Psoas muscle (tissue), 8 donors: Measurements from ENCODE around the gene RB1. TPM values are rescaled to one million over a fixed set of nuclear protein-coding genes. Genes with fewer than 3 reads are reported as not detected.
A peak's percentile ranks its signal among the peaks of the same experiment; 100 is the strongest.

Source experiments
- ATAC-seq, 4 donors: fragments of 200-7000 bp; cut with Tn5 transposase; one replicate each; pipeline ENCODE4 v1.9.1; 2020; ENCODE audit warnings: moderate library complexity in 3 of 4, mild to moderate bottlenecking in 2 of 4
- DNase-seq, 2 donors: peaks; one replicate each; pipeline ENCODE4 v3.0.0-alpha.2; 2020
- H3K27ac ChIP-seq: fragments of 200-600 bp; one replicate; pipeline ENCODE4 v1.8.0; 2022
- H3K27me3 ChIP-seq, 3 donors: fragments of 200-600 bp in 1 of 3; one replicate each; pipeline versions ENCODE4 v1.6.1 to v1.8.0; 2013 to 2022; ENCODE audit warnings: low read length in 2 of 3, mild to moderate bottlenecking in 2 of 3, moderate library complexity in 1 of 3; ENCODE audit not compliant: insufficient read depth in 3 of 3
- H3K36me3 ChIP-seq, 2 donors: fragments of 200-600 bp in 1 of 2; one replicate each; pipeline versions ENCODE4 v1.6.1 to v1.8.0; 2013 to 2022; ENCODE audit warnings: low read depth in 1 of 2, mild to moderate bottlenecking in 1 of 2, moderate library complexity in 1 of 2; ENCODE audit not compliant: insufficient read depth in 1 of 2
- H3K4me1 ChIP-seq: fragments of 200-600 bp; one replicate; pipeline ENCODE4 v1.8.0; 2022
- H3K4me3 ChIP-seq: fragments of 200-600 bp; one replicate; pipeline ENCODE4 v1.8.0; 2022; ENCODE audit warnings: mild to moderate bottlenecking
- H3K9me3 ChIP-seq: fragments of 200-600 bp; one replicate; pipeline ENCODE4 v1.8.0; 2022
- WGBS, 3 donors: extraction: QIAGEN DNeasy Blood & Tissue Kit; methylation state at CpG; one replicate each; pipeline versions ENCODE4 v1.1.6 to v1.1.7; 2013; 5-methylcytosine and 5-hydroxymethylcytosine counted together
- intact Hi-C, 2 donors: fragments of 100-400 bp; cut with DNase I; formaldehyde crosslinking; loops; one replicate each; pipeline versions ENCODE4 v1.11.0 to v1.14.2; 2022
- polyA plus RNA-seq, 3 donors: library from polyadenylated mRNA; stranded (reverse); fragments of 200-250 nt; gene quantifications; one replicate each; pipeline ENCODE4 v1.2.3, GENCODE V29; 2013
- total RNA-seq, 4 donors: library from RNA; stranded (reverse); fragmentation: NEBNext Ultra II Directional in 2 of 4; extraction: Animal tissue kit (Norgen Biotek cat#: 25700) in 2 of 4; gene quantifications; one replicate each; pipeline versions ENCODE4 v1.2.1 to v1.2.4, GENCODE V29; 2021 to 2023
- TF ChIP-seq, protein P1 (sequence below): fragments of 200-600 bp; IDR thresholded peaks from one replicate; pipeline ENCODE4 v1.8.0; 2022; ENCODE audit warnings: antibody characterized with exemption
- donor health status: healthy with polysubstance abuse.
- donor health status: DM: no; HTN: no; CAD: no; lungs with moderate emphysema.
- donor health status: Bipolar disorder and iron deficiency.
- donor health status: healthy.
- donor health status: DM: yes; HTN: yes; CAD: no.
- donor health status: DM: no; HTN: no; CAD: no.
- donor health status: DM: no; HTN: no; CAD: no.
- donor health status: DM: yes; HTN: yes; CAD: no.

Gene RB1
- total and polyA plus RNA-seq, 7 donors: 16.6 to 35.6 (median 28.0) TPM

DNA sequence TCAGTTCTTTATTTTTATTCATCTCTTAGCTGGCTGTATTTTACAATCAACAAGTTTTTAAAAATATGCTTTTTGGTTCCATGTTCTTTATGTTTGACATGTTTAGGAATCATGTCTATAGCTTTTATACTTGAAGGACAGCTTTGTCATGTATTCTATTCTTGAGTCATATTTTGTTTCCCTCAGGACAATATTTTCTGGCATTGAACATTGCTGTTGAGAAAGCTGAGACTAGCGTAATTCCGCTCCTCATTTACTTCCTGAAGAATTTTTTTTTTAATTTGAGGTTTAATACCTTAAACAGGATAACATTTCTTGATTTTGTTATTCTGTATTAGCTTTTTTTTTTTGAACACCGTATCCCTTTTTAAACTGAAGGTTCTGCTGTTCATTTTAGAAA is 53.2 kb downstream of the RB1 start:
- no peak for ATAC-seq
- 45 to 67% (median 48%) methylated on average over 3 of the region's 3 CpGs for WGBS, 3 donors

DNA sequence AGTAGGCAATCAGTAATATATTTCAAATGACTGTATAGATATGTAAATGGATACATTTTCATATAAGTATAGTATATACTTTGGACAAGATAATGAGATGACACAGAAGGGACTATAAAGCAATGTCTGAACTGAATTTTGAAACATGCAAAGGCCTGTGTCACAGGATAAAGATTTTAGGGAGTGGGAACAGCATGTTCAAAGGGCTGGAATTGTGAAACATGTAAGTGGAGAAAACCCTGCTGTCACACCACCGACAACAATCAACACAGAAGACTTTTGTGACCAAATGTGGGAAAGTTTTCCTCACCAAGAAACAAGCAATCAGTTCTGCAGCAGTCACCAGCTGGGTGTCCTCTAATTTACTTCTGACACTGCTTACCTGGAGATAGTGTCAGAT is 66.4 kb downstream of the RB1 start:
- DNase-seq (no peak), ATAC-seq (peak in 1 of 4 donors; percentile 67)
- H3K9me3 ChIP-seq: no peaks in the 10 kb centered on the region
- H3K27ac ChIP-seq: no peak overlapping the region
- no peak overlapping the region for H3K4me3 ChIP-seq
- TF ChIP-seq, protein P1, sequence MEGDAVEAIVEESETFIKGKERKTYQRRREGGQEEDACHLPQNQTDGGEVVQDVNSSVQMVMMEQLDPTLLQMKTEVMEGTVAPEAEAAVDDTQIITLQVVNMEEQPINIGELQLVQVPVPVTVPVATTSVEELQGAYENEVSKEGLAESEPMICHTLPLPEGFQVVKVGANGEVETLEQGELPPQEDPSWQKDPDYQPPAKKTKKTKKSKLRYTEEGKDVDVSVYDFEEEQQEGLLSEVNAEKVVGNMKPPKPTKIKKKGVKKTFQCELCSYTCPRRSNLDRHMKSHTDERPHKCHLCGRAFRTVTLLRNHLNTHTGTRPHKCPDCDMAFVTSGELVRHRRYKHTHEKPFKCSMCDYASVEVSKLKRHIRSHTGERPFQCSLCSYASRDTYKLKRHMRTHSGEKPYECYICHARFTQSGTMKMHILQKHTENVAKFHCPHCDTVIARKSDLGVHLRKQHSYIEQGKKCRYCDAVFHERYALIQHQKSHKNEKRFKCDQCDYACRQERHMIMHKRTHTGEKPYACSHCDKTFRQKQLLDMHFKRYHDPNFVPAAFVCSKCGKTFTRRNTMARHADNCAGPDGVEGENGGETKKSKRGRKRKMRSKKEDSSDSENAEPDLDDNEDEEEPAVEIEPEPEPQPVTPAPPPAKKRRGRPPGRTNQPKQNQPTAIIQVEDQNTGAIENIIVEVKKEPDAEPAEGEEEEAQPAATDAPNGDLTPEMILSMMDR: no peak
- H3K36me3 ChIP-seq: peaks cover 0 to 58% of the 10 kb centered on the region in 2 donors
- no peaks in the 10 kb centered on the region for H3K27me3 ChIP-seq
- H3K4me1 ChIP-seq: no peaks in the 10 kb centered on the region
- intact Hi-C loops: no loop called here
- 64 to 79% (median 67%) methylated on average over 1 of the region's 1 CpG for whole genome bisulfite sequencing, 3 donors

More for the DNA sequence above, 53.2 kb downstream of the RB1 start:
- Histone ChIP-seq H3K9me3 (peaks cover 13% of the 10 kb centered on the region), H3K36me3 (peaks cover 0 to 15% of the 10 kb centered on the region in 2 donors), H3K4me1 (no peaks in the 10 kb centered on the region), H3K4me3 (no peak overlapping the region), H3K27me3 (no peaks in the 10 kb centered on the region), H3K27ac (no peak overlapping the region)
- intact Hi-C loops: no loop called here
- DNase-seq: no peak
- TF ChIP-seq, protein P1: no peak

DNA sequence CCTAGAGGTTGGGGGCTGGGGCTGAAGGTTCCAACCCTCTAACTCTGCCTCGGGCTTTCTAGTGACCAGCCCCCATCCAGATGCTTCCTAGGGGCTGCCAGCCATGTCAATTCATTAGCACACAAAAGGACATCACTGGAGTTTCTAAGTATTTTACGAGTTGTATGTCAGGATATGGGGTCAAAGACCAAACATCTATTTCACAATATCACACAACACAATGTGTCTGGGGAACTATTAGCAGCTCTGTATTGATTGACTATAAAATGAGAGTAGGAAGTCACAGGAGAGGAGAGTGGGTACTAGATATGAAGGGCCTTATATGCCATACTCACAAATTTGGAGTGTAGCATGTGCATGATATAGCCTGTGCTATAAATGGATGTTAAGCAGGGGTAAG is 67.3 kb downstream of the RB1 start:
- Histone ChIP-seq H3K4me1 (no peaks in the 10 kb centered on the region), H3K27me3 (no peaks in the 10 kb centered on the region), H3K27ac (no peak overlapping the region), H3K9me3 (no peaks in the 10 kb centered on the region), H3K4me3 (no peak overlapping the region), H3K36me3 (peaks cover 0 to 58% of the 10 kb centered on the region in 2 donors)
- DNase-seq (no peak), ATAC-seq (no peak)
- TF ChIP-seq, protein P1: no peak
- intact Hi-C loops: no loop called here
- 63 to 71% (median 66%) methylated on average over 2 of the region's 2 CpGs for WGBS, 3 donors

DNA sequence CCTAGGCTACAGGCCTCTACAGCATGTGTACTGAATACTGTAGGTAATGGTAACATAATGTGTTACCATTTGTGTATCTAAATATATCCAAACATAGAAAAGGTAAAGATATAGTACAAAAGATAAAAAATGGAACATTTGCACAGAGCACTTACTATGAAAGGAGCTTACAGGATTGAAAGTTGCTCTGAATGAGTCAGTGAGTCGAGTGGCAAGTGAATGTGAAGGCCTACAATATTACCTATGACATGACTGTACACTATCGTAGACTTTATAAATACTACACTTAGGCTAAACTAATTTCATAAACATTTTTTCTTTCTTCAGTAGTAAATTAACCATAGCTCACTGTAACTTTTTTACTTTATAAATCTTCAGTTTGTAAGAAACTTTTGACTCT is 74.3 kb downstream of the RB1 start:
- WGBS, 3 donors: 93 to 97% (median 97%) methylated on average over 2 of the region's 2 CpGs
- TF ChIP-seq, protein P1: no peak
- no peak for ATAC-seq

DNA sequence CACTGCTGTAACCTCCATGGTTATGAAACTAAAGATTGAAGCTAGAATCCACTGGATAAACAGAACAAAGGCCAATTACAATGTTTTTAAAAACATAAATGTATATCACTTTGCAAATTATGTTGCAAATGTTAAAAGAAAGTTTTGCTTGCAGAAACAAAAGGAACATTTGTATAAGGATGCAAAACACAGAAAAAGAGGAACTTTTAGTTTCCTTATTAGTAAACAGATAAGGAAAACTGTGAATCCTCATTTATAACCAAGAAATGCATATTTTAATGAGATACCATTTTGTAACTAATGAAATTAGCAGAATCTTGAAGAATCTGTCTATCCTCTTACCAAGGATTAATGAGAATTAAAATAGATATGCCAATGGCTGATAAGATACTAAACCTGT is 77.0 kb downstream of the RB1 start:
- Histone ChIP-seq H3K4me1 (no peaks in the 10 kb centered on the region), H3K9me3 (no peaks in the 10 kb centered on the region), H3K27ac (no peak overlapping the region), H3K27me3 (no peaks in the 10 kb centered on the region), H3K36me3 (peaks cover 3 to 70% of the 10 kb centered on the region in 2 donors), H3K4me3 (no peak overlapping the region)
- ATAC-seq: no peak
- DNase-seq: no peak
- TF ChIP-seq, protein P1: no peak
- intact Hi-C loops: no loop called here

More for the DNA sequence above, 74.3 kb downstream of the RB1 start:
- no peak overlapping the region for H3K4me3 ChIP-seq
- no peaks in the 10 kb centered on the region for H3K9me3 ChIP-seq
- H3K27me3 ChIP-seq: no peaks in the 10 kb centered on the region
- intact Hi-C loops: no loop called here
- H3K36me3 ChIP-seq: peaks cover 3 to 88% of the 10 kb centered on the region in 2 donors
- no peaks in the 10 kb centered on the region for H3K4me1 ChIP-seq
- H3K27ac ChIP-seq: no peak overlapping the region
- DNase-seq: no peak
